SU-DHL-6 (cell line): Measurements from ENCODE around the gene TAS2R13.

Experiments used
- H2AFZ ChIP-seq: fragments of 200-600 bp; sonication (generic); 2 replicates; pipeline ENCODE4 v1.6.1; 2014; ENCODE audit warnings: low read depth, mild to moderate bottlenecking, moderate library complexity, mixed read lengths, antibody characterized with exemption, low read length; ENCODE audit not compliant: severe bottlenecking
- H3F3A ChIP-seq: fragments of 200-600 bp; shearing (Covaris generic); 2 replicates; pipeline ENCODE4 v1.6.0; 2016; ENCODE audit warnings: antibody characterized with exemption, mild to moderate bottlenecking; ENCODE audit not compliant: insufficient read depth
- H3K27ac ChIP-seq: fragments of 200-600 bp; sonication (generic); 2 replicates; pipeline ENCODE4 v1.5.1; 2016; ENCODE audit warnings: low read depth, mild to moderate bottlenecking, low read length, moderate library complexity, mixed read lengths
- H3K27me3 ChIP-seq: fragments of 200-600 bp; sonication (generic), shearing (Covaris generic); 2 replicates; pipeline ENCODE4 v1.6.0; 2014; ENCODE audit warnings: mild to moderate bottlenecking, low read length
- H3K36me3 ChIP-seq: fragments of 200-600 bp; sonication (generic); 2 replicates; pipeline ENCODE4 v1.6.1; 2014; ENCODE audit warnings: mild to moderate bottlenecking, low read length, mixed read lengths
- H3K4me2 ChIP-seq: fragments of 300-600, 200-600 bp; shearing (Covaris generic), sonication (generic); 2 replicates; pipeline ENCODE4 v1.6.0; 2014; ENCODE audit warnings: low read length, low read depth, mild to moderate bottlenecking; ENCODE audit not compliant: poor library complexity, severe bottlenecking
- H3K4me3 ChIP-seq: fragments of 200-600 bp; sonication (generic); 2 replicates; pipeline ENCODE4 v1.5.1; 2014; ENCODE audit warnings: antibody characterized with exemption, low read length, mild to moderate bottlenecking, mixed read lengths; ENCODE audit not compliant: insufficient read depth, poor library complexity, severe bottlenecking
- H3K79me2 ChIP-seq: fragments of 200-600 bp; sonication (generic); 2 replicates; pipeline ENCODE4 v1.6.1; 2014; ENCODE audit warnings: mild to moderate bottlenecking, low read length, moderate library complexity; ENCODE audit not compliant: insufficient read depth
- H3K9ac ChIP-seq: fragments of 200-600 bp; sonication (generic); 2 replicates; pipeline ENCODE4 v1.7.0; 2014; ENCODE audit warnings: mild to moderate bottlenecking, low read length
- H3K9me2 ChIP-seq: fragments of 200-600 bp; sonication (generic); replicated peaks from 2 replicates; pipeline ENCODE4 v1.6.1; 2014; ENCODE audit warnings: low read length; ENCODE audit not compliant: insufficient read depth
- H3K9me3 ChIP-seq: fragments of 200-600 bp; sonication (generic); 2 replicates; pipeline ENCODE4 v1.6.1; 2014; ENCODE audit warnings: low read length, mixed read lengths; ENCODE audit not compliant: insufficient read depth
- H4K20me1 ChIP-seq: fragments of 200-600 bp; sonication (generic); 2 replicates; pipeline ENCODE4 v1.6.1; 2014; ENCODE audit warnings: low read depth, mild to moderate bottlenecking, antibody characterized with exemption, low read length, moderate library complexity, mixed read lengths
- EZH2phosphoT487 ChIP-seq: fragments of 200-600 bp; sonication (generic), shearing (Covaris generic); conservative IDR thresholded peaks from 2 replicates; pipeline ENCODE4 v1.6.1; 2018; ENCODE audit warnings: mild to moderate bottlenecking, antibody characterized with exemption, low read length, moderate library complexity, mixed read lengths
- TF ChIP-seq, protein P1 (sequence below): fragments of 200-600 bp; sonication (generic); IDR thresholded peaks from one replicate; pipeline ENCODE4 v1.5.1; 2017; ENCODE audit warnings: antibody characterized with exemption, mild to moderate bottlenecking, low read length, moderate library complexity; ENCODE audit not compliant: insufficient read depth, poor library complexity, severe bottlenecking

Gene TAS2R13

DNA sequence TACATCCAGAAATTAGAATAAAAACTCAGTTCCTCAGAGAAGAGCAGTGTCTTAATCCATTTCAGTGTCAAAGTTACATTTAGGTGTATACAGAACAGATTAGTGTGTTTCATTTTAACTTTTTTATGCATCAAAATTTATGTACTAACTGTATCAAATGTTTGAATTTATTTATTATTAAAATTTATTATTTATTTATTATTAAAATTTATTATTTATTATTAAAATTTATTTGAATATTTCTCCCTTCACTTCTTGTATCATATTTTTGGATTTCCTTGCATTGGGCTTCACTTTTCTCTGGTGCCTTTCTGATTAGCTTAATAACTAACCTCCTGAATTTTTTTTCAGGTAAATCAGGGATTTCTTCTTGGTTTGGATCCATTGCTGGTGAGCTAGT is 32.0 kb upstream of the TAS2R13 start:
- H2AFZ ChIP-seq: no peak overlapping the region
- no peaks in the 10 kb centered on the region for H3K36me3 ChIP-seq

DNA sequence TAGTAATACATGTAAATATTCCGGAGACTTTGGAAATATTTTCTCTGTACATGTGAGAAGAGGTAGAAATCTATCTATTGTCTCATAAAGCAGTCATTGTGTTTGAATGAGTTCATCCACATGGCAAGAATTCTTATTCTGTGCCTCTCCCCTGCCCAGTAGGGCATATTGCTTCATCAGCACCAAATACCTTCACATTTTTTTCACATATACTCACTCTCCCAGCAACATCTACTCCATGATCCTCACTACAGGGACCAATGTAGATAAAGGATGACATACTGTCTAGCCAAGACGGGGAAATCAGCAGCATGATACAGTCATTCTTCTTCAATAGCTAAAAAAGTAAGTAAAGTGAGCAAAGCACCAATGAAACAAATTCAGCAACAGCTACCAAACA is 31.0 kb upstream of the TAS2R13 start:
- H3K9ac ChIP-seq: no peak overlapping the region
- H3K27me3 ChIP-seq: no peaks in the 10 kb centered on the region
- no peak overlapping the region for H2AFZ ChIP-seq
- H3K36me3 ChIP-seq: no peaks in the 10 kb centered on the region
- no peak overlapping the region for H3K4me2 ChIP-seq
- H3K9me2 ChIP-seq: no peaks in the 10 kb centered on the region
- H3F3A ChIP-seq: no peaks in the 10 kb centered on the region
- no peaks in the 10 kb centered on the region for H3K9me3 ChIP-seq
- no peak overlapping the region for H3K27ac ChIP-seq
- no peak overlapping the region for H3K4me3 ChIP-seq
- no peak for TF ChIP-seq EZH2phosphoT487
- no peaks in the 10 kb centered on the region for H3K79me2 ChIP-seq
- no peaks in the 10 kb centered on the region for H4K20me1 ChIP-seq

More for the DNA sequence above, 32.0 kb upstream of the TAS2R13 start:
- H3K79me2 ChIP-seq: no peaks in the 10 kb centered on the region
- TF ChIP-seq EZH2phosphoT487: no peak
- H3K9me3 ChIP-seq: no peaks in the 10 kb centered on the region
- H3K9ac ChIP-seq: no peak overlapping the region
- H3K9me2 ChIP-seq: no peaks in the 10 kb centered on the region
- no peak overlapping the region for H3K4me2 ChIP-seq
- no peaks in the 10 kb centered on the region for H4K20me1 ChIP-seq
- no peak overlapping the region for H3K27ac ChIP-seq
- no peak overlapping the region for H3K4me3 ChIP-seq
- no peaks in the 10 kb centered on the region for H3K27me3 ChIP-seq
- no peaks in the 10 kb centered on the region for H3F3A ChIP-seq

DNA sequence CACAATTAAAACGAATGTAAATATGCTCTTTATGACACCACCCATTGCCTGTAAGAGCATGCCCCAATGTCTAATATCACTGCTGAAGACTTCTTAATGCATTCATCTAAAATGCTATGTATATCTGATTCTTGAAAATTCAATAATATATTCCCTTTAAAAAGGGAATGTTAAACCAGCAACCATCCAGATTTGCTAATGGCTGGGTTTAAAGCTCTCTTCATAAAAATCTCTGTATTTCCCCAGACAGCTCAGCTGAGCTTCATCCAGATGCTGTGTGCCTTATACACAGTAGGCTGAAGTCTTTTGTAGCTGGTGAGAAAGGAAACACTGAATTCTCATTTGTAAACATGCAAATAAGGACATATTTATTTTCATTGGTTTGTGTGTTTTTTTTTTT is 29.8 kb upstream of the TAS2R13 start, which contains the start of gene TAS2R14:
TSS of gene TAS2R14 (minus strand) at position 101 of the 400 bp plus-strand sequence. CDS start at position 45, 56 bp downstream.
- Histone ChIP-seq H3K79me2 (no peaks in the 10 kb centered on the region), H3K4me3 (no peak within 1 kb of the TSS), H3K27me3 (no peaks in the 10 kb centered on the region), H3K9ac (no peak within 1 kb of the TSS), H3K9me2 (no peaks in the 10 kb centered on the region), H3K4me2 (no peak within 1 kb of the TSS), H3K27ac (no peak within 1 kb of the TSS), H4K20me1 (no peaks in the 10 kb centered on the region), H3F3A (no peaks in the 10 kb centered on the region), H2AFZ (no peak within 1 kb of the TSS), H3K36me3 (no peaks in the 10 kb centered on the region), H3K9me3 (no peaks in the 10 kb centered on the region)
- TF ChIP-seq, protein P1, sequence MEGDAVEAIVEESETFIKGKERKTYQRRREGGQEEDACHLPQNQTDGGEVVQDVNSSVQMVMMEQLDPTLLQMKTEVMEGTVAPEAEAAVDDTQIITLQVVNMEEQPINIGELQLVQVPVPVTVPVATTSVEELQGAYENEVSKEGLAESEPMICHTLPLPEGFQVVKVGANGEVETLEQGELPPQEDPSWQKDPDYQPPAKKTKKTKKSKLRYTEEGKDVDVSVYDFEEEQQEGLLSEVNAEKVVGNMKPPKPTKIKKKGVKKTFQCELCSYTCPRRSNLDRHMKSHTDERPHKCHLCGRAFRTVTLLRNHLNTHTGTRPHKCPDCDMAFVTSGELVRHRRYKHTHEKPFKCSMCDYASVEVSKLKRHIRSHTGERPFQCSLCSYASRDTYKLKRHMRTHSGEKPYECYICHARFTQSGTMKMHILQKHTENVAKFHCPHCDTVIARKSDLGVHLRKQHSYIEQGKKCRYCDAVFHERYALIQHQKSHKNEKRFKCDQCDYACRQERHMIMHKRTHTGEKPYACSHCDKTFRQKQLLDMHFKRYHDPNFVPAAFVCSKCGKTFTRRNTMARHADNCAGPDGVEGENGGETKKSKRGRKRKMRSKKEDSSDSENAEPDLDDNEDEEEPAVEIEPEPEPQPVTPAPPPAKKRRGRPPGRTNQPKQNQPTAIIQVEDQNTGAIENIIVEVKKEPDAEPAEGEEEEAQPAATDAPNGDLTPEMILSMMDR: no peak
- TF ChIP-seq EZH2phosphoT487: no peak

DNA sequence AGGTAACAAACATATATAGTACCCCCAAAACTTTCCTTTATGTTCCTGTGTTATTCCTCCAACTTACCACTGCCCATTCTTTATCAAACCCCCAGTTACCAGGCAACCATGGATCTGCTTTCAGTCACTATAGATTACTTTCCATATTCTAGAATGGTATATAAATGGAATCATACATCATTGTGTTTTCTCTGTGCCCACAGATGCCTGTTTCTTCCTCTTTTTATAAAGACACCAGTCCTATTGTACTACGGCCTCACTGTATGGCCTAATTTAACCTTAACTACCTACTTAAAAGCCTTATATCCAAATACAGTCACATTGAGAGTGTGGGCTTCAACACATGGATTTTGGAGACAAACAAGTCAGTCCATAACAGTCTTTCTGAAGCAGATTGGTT is 27.1 kb upstream of the TAS2R13 start:
- Histone ChIP-seq H3F3A (no peaks in the 10 kb centered on the region), H3K4me3 (no peak overlapping the region), H2AFZ (no peak overlapping the region), H4K20me1 (no peaks in the 10 kb centered on the region), H3K9ac (no peak overlapping the region), H3K27me3 (no peaks in the 10 kb centered on the region), H3K9me3 (no peaks in the 10 kb centered on the region), H3K4me2 (no peak overlapping the region), H3K27ac (no peak overlapping the region), H3K36me3 (no peaks in the 10 kb centered on the region), H3K79me2 (no peaks in the 10 kb centered on the region), H3K9me2 (no peaks in the 10 kb centered on the region)
- TF ChIP-seq EZH2phosphoT487: no peak
- TF ChIP-seq, protein P1: no peak
